K562 (cell line): ENCODE results near the gene MAN1B1. TPM values are rescaled to one million over a fixed set of nuclear protein-coding genes. Genes with fewer than 3 reads are reported as not detected.

Experiments used
- ATAC-seq: fragments of 200-7000 bp; cut with Tn5 transposase; 3 replicates; pipeline ENCODE4 v1.9.1; 2020; ENCODE audit warnings: moderate library complexity
- BruUV-seq: library from RNA; stranded (reverse); fragments of 400-500 nt; replicated peaks from 2 replicates; lab custom pipeline; 2021; lab: Mats Ljungman, UMichigan
- CTCF ChIA-PET: fragments of 300-600 bp; formaldehyde crosslinking; extraction: SDS; loops from one replicate; lab custom pipeline; 2021; ENCODE audit warnings: low intra/inter-chr PET ratio; lab: Yijun Ruan, JAX
- POLR2A ChIA-PET: fragments of 300-600, 350-650 bp; sonication (Branson Sonifier 250); formaldehyde crosslinking; extraction: SDS; loops from one replicate; lab custom pipeline; 2021; ENCODE audit warnings: antibody characterized with exemption, inconsistent platforms; lab: Yijun Ruan, JAX
- DNase-seq, 4 experiments: peaks; one replicate each; pipeline versions ENCODE4 v3.0.0 to v3.0.0-alpha.2; 2011 to 2018; ENCODE audit warnings: low spot score in 3 of 4, mixed read lengths in 3 of 4; ENCODE audit errors: extremely low read depth in 1 of 4
- FAIRE-seq: peaks from 2 replicates; lab custom pipeline; 2011; peaks lifted over from hg19 to GRCh38; lab: Jason Lieb, UNC
- H2AFZ ChIP-seq: 2 replicates; pipeline ENCODE4 v1.6.0; 2011; ENCODE audit warnings: low read depth, low read length, control low read depth, inconsistent platforms
- H3K27ac ChIP-seq: fragments of 200-600 bp; 3 replicates; pipeline ENCODE4 v1.8.0; 2011; ENCODE audit warnings: low read depth, mild to moderate bottlenecking, control low read depth, inconsistent platforms, low read length, moderate library complexity, mixed read lengths; ENCODE audit errors: extremely low read depth
- H3K27me3 ChIP-seq, 2 experiments: fragments of 300-600 bp in 1 of 2; 2 replicates in 1 of 2; 3 replicates in 1 of 2; pipeline versions ENCODE4 v1.6.0 to v1.8.0; 2011; ENCODE audit warnings: inconsistent platforms in 2 of 2, low read length in 2 of 2, mild to moderate bottlenecking in 1 of 2, mixed read lengths in 1 of 2, moderate library complexity in 1 of 2; ENCODE audit not compliant: control insufficient read depth in 2 of 2, insufficient read depth in 2 of 2
- H3K36me3 ChIP-seq: fragments of 300-600 bp; 3 replicates; pipeline ENCODE4 v1.8.0; 2011; ENCODE audit warnings: mild to moderate bottlenecking, low read length, inconsistent platforms; ENCODE audit not compliant: control insufficient read depth, insufficient read depth
- H3K4me1 ChIP-seq, 2 experiments: fragments of 200-600 bp in 1 of 2; replicated peaks in 1 of 2; 2 replicates in 1 of 2; 3 replicates in 1 of 2; pipeline versions ENCODE4 v1.5.1 to v1.8.0; 2011; ENCODE audit warnings: inconsistent platforms in 2 of 2, low read length in 2 of 2, mild to moderate bottlenecking in 1 of 2, mixed read lengths in 1 of 2, moderate library complexity in 1 of 2; ENCODE audit not compliant: control insufficient read depth in 2 of 2, insufficient read depth in 2 of 2
- H3K4me2 ChIP-seq: 2 replicates; pipeline ENCODE4 v1.6.1; 2011; ENCODE audit warnings: low read length, control low read depth, inconsistent platforms, mixed read lengths; ENCODE audit not compliant: insufficient read depth
- H3K4me3 ChIP-seq: fragments of 200-600 bp; sonication (generic), shearing (Covaris generic); 2 replicates; pipeline ENCODE4 v1.5.1; 2016; ENCODE audit warnings: control low read depth, inconsistent platforms
- H3K79me2 ChIP-seq: fragments of 200-600 bp; 3 replicates; pipeline ENCODE4 v1.8.0; 2011; ENCODE audit warnings: low read length, inconsistent platforms; ENCODE audit not compliant: control insufficient read depth, insufficient read depth
- H3K9ac ChIP-seq, 2 experiments: 2 replicates each; pipeline versions ENCODE4 v1.6.0 to v1.6.1; 2011; ENCODE audit warnings: low read depth in 2 of 2, low read length in 2 of 2, control low read depth in 1 of 2, inconsistent platforms in 1 of 2, mild to moderate bottlenecking in 1 of 2, mixed read lengths in 1 of 2; ENCODE audit not compliant: insufficient read depth in 1 of 2
- H3K9me1 ChIP-seq: one replicate; pipeline ENCODE4 v1.6.0; 2011; ENCODE audit warnings: inconsistent platforms, mild to moderate bottlenecking, low read length, moderate library complexity; ENCODE audit not compliant: control insufficient read depth, insufficient read depth
- H3K9me3 ChIP-seq: replicated peaks from 2 replicates; pipeline ENCODE4 v1.5.1; 2011; ENCODE audit warnings: low read depth, low read length, inconsistent platforms; ENCODE audit not compliant: control insufficient read depth, insufficient read depth
- H4K20me1 ChIP-seq: replicated peaks from 2 replicates; pipeline ENCODE4 v1.6.1; 2011; ENCODE audit warnings: low read length, inconsistent platforms, mixed read lengths; ENCODE audit not compliant: control insufficient read depth, insufficient read depth
- HNRNPH1 ChIP-seq: fragments of 200-400 bp; formaldehyde crosslinking; optimal IDR thresholded peaks from 2 replicates; pipeline ENCODE3; 2017; ENCODE audit warnings: low read depth, mild to moderate bottlenecking, low read length, moderate library complexity
- LARP7 ChIP-seq: fragments of 450-650 bp; IDR thresholded peaks from 2 replicates; pipeline ENCODE4 v1.6.1; 2016
- WHSC1 ChIP-seq: IDR thresholded peaks from one replicate; pipeline ENCODE4 v1.6.1; 2012; ENCODE audit warnings: low read length, control low read depth, inconsistent platforms
- ZNF24 ChIP-seq: fragments of 450-650 bp; IDR thresholded peaks from 2 replicates; pipeline ENCODE4 v1.6.1; 2016
- ZNF444 ChIP-seq: fragments of 250-450 bp; sonication (Bioruptor Pico); IDR thresholded peaks from 2 replicates; pipeline ENCODE4 v1.4.0; 2020; ENCODE audit warnings: mild to moderate bottlenecking, moderate library complexity
- WGBS: fragments of 100-300 bp; shearing (Covaris generic); methylation state at CpG from one replicate; pipeline ENCODE4 v1.1.6; 2016; ENCODE audit warnings: low coverage, mixed read lengths; ENCODE audit not compliant: insufficient coverage; ENCODE audit errors: missing lambda C conversion rate; 5-methylcytosine and 5-hydroxymethylcytosine counted together
- in situ Hi-C: fragments of 300-500 bp; cut with MboI; formaldehyde crosslinking; loops from 4 replicates; pipeline ENCODE4 v1.15.0; 2018; ENCODE audit warnings: inconsistent platforms, mixed read lengths
- intact Hi-C: fragments of 100-400 bp; cut with micrococcal nuclease; formaldehyde crosslinking; loops from 2 replicates; pipeline ENCODE4 v1.14.2; 2022
- polyA plus RNA-seq, 8 experiments: library from polyadenylated mRNA; depleted of rRNA in 4 of 8; stranded (reverse) in 5 of 8; unstranded in 3 of 8; fragments of >200 nt; fragmentation: Nextera tagmentation in 2 of 8; fragmentation: Illumina TruSeq in 1 of 8; extraction: Ambion mirVana in 2 of 8; extraction: Trizol in 1 of 8; gene quantifications; 2 replicates each; pipeline versions ENCODE4 v1.2.1 to v1.2.3, GENCODE V29; 2011 to 2014; ENCODE audit warnings: inconsistent platforms in 1 of 8, missing spikeins in 1 of 8
- total RNA-seq, 7 experiments: library from RNA; depleted of rRNA in 6 of 7; stranded (reverse); fragments of >200 nt in 6 of 7; fragmentation: Illumina TruSeq in 2 of 7; extraction: Trizol in 2 of 7; gene quantifications; 2 replicates each; pipeline versions ENCODE4 v1.2.1 to v1.2.3, GENCODE V29; 2011 to 2021; ENCODE audit warnings: low replicate concordance in 1 of 7
- TF ChIP-seq, protein P1 (sequence below): fragments of 250-450 bp; sonication (Bioruptor Pico); IDR thresholded peaks from 2 replicates; pipeline ENCODE4 v1.8.0; 2021; ENCODE audit warnings: moderate library complexity, mild to moderate bottlenecking, inconsistent platforms
- TF ChIP-seq, protein P2 (sequence below): sonication (generic); formaldehyde crosslinking; IDR thresholded peaks from 2 replicates; pipeline ENCODE4 v1.8.1; 2023; ENCODE audit warnings: missing genetic modification reagents, mild to moderate bottlenecking, borderline replicate concordance
- TF ChIP-seq, protein P3 (sequence below): fragments of 450-650 bp; IDR thresholded peaks from 2 replicates; pipeline ENCODE4 v1.6.1; 2016; ENCODE audit warnings: low read depth

MAN1B1 gene
- total and polyA plus RNA-seq, 9 of the 15 experiments (the other 6 are each of a cell fraction or from before 2014, with no cell fraction given) = 0.55 to 36.6 (median 27.3) TPM

DNA sequence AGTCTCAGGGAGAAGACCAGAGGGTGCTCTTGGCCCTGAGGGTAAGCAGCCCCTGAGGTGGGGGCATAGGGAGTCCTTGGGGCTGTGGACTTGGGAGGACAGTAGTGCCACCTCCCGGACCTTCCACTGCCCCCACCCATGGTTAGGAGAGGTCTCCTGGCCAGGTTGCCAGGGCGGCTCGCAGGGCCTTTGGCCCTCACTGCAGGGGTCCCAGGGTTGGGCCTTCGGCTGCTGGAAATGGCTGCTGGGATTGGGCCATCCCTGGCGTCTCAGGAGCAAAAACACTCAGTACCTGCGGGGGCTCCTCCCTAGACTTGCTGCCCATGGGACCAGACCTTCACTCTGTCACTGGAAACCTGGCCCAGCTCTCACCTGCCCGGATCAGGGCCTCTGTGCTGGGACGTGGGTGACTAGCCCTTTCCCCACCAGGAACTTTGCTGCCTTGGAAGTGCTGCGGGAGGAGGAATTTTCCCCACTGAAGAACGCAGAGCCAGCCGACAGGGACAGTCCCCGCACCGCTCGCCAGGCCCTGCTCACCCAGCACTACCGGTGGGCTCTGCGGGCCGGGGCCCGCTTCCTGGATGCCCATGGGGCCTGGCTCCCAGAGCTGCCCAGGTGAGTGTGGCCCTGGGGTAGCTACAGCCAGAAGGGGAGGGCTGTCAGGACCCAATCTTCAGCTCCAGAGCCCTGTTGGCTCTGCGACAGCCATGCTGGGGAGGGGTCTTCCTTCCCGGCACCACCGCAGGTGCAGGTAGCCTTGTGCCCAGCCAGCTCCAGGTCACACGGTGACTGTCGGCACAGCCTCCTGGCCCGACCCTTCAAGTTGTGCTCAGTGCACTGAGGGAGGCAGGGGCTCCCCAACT, 6.3 kb upstream of the MAN1B1 start:
- Histone ChIP-seq H3K9me1 (no peaks in the 10 kb centered on the region), H3K4me3 (no peak overlapping the region), H3K4me2 (no peak overlapping the region), H3K36me3 (peaks cover 10% of the 10 kb centered on the region; the same call in 1 of the 3 replicates), H3K27ac (no peak overlapping the region), H2AFZ (no peak overlapping the region), H3K27me3 (no peaks in the 10 kb centered on the region), H3K9ac (peak overlapping the region in 1 of 2 experiments; percentile 65; a peak in 2 of 4 replicates), H3K4me1 (peaks cover 18 to 81% of the 10 kb centered on the region in 2 experiments; a peak in 4 of 5 replicates), H3K79me2 (peaks cover 2% of the 10 kb centered on the region; the same call in 2 of the 3 replicates), H4K20me1 (no peaks in the 10 kb centered on the region), H3K9me3 (no peaks in the 10 kb centered on the region)
- DNase-seq (no peak), FAIRE-seq (no peak), ATAC-seq (no peak)
- CTCF ChIA-PET = no interaction called here
- intact Hi-C loops = no loop called here
- POLR2A ChIA-PET = interaction anchor here (0.6 kb wide), 1 partner anchor 33 kb away, joined by 3 read pairs; no protein-coding TSS in a partner anchor
- in situ Hi-C loops = no loop called here
- 70% methylated on average over 21 of the region's 24 CpGs for WGBS
- BruUV-seq = no TSS peak
- TF ChIP-seq LARP7 (no peak), HNRNPH1 (no peak), WHSC1 (no peak), ZNF444 (CRISPR knock-in tag) (no peak), ZNF24 (no peak)
- TF ChIP-seq, protein P1, sequence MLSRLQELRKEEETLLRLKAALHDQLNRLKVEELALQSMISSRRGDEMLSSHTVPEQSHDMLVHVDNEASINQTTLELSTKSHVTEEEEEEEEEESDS (CRISPR knock-in tag) = no peak
- TF ChIP-seq, protein P2, sequence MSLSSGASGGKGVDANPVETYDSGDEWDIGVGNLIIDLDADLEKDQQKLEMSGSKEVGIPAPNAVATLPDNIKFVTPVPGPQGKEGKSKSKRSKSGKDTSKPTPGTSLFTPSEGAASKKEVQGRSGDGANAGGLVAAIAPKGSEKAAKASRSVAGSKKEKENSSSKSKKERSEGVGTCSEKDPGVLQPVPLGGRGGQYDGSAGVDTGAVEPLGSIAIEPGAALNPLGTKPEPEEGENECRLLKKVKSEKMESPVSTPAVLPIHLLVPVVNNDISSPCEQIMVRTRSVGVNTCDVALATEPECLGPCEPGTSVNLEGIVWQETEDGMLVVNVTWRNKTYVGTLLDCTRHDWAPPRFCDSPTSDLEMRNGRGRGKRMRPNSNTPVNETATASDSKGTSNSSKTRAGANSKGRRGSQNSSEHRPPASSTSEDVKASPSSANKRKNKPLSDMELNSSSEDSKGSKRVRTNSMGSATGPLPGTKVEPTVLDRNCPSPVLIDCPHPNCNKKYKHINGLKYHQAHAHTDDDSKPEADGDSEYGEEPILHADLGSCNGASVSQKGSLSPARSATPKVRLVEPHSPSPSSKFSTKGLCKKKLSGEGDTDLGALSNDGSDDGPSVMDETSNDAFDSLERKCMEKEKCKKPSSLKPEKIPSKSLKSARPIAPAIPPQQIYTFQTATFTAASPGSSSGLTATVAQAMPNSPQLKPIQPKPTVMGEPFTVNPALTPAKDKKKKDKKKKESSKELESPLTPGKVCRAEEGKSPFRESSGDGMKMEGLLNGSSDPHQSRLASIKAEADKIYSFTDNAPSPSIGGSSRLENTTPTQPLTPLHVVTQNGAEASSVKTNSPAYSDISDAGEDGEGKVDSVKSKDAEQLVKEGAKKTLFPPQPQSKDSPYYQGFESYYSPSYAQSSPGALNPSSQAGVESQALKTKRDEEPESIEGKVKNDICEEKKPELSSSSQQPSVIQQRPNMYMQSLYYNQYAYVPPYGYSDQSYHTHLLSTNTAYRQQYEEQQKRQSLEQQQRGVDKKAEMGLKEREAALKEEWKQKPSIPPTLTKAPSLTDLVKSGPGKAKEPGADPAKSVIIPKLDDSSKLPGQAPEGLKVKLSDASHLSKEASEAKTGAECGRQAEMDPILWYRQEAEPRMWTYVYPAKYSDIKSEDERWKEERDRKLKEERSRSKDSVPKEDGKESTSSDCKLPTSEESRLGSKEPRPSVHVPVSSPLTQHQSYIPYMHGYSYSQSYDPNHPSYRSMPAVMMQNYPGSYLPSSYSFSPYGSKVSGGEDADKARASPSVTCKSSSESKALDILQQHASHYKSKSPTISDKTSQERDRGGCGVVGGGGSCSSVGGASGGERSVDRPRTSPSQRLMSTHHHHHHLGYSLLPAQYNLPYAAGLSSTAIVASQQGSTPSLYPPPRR = no peak
- TF ChIP-seq, protein P3, sequence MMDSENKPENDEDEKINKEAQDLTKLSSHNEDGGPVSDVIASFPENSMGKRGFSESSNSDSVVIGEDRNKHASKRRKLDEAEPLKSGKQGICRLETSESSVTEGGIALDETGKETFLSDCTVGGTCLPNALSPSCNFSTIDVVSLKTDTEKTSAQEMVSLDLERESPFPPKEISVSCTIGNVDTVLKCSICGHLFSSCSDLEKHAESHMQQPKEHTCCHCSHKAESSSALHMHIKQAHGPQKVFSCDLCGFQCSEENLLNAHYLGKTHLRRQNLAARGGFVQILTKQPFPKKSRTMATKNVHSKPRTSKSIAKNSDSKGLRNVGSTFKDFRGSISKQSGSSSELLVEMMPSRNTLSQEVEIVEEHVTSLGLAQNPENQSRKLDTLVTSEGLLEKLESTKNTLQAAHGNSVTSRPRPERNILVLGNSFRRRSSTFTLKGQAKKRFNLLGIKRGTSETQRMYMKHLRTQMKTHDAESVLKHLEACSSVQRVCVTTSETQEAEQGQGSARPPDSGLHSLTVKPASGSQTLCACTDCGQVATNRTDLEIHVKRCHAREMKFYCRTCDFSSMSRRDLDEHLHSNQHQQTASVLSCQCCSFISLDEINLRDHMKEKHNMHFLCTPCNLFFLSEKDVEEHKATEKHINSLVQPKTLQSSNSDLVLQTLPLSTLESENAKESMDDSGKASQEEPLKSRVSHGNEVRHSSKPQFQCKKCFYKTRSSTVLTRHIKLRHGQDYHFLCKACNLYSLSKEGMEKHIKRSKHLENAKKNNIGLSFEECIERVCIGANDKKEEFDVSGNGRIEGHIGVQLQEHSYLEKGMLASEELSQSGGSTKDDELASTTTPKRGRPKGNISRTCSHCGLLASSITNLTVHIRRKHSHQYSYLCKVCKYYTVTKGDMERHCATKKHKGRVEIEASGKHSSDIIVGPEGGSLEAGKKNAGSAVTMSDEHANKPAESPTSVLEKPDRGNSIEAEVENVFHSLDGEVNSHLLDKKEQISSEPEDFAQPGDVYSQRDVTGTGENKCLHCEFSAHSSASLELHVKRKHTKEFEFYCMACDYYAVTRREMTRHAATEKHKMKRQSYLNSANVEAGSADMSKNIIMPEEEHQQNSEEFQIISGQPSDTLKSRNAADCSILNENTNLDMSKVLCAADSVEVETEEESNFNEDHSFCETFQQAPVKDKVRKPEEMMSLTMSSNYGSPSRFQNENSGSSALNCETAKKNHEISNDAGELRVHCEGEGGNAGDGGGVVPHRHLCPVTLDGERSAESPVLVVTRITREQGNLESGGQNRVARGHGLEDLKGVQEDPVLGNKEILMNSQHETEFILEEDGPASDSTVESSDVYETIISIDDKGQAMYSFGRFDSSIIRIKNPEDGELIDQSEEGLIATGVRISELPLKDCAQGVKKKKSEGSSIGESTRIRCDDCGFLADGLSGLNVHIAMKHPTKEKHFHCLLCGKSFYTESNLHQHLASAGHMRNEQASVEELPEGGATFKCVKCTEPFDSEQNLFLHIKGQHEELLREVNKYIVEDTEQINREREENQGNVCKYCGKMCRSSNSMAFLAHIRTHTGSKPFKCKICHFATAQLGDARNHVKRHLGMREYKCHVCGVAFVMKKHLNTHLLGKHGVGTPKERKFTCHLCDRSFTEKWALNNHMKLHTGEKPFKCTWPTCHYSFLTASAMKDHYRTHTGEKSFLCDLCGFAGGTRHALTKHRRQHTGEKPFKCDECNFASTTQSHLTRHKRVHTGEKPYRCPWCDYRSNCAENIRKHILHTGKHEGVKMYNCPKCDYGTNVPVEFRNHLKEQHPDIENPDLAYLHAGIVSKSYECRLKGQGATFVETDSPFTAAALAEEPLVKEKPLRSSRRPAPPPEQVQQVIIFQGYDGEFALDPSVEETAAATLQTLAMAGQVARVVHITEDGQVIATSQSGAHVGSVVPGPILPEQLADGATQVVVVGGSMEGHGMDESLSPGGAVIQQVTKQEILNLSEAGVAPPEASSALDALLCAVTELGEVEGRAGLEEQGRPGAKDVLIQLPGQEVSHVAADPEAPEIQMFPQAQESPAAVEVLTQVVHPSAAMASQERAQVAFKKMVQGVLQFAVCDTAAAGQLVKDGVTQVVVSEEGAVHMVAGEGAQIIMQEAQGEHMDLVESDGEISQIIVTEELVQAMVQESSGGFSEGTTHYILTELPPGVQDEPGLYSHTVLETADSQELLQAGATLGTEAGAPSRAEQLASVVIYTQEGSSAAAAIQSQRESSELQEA = no peak
